Esophagus (tissue), 2 donors: ENCODE results near the gene ADGRD1. TPM values are rescaled to one million over a fixed set of nuclear protein-coding genes. Genes with fewer than 3 reads are reported as not detected.
"Not testable (repeated sequence)": the region's sequence is repeated elsewhere in the genome, so short reads cannot be mapped to it uniquely, and the experiment has no call there.

Experiments used
- H3K27ac ChIP-seq, 2 donors: one replicate each; pipeline ENCODE4 v1.5.1; 2013; ENCODE audit warnings: low read depth in 2 of 2, mild to moderate bottlenecking in 2 of 2, inconsistent platforms in 1 of 2, low read length in 1 of 2, moderate library complexity in 1 of 2
- H3K27me3 ChIP-seq, 2 donors: one replicate each; pipeline ENCODE4 v1.6.1; 2013; ENCODE audit warnings: low read length in 2 of 2, control low read depth in 1 of 2, mild to moderate bottlenecking in 1 of 2; ENCODE audit not compliant: insufficient read depth in 2 of 2, control insufficient read depth in 1 of 2
- H3K36me3 ChIP-seq, 2 donors: one replicate each; pipeline ENCODE4 v1.6.1; 2013; ENCODE audit warnings: low read length in 1 of 2; ENCODE audit not compliant: control insufficient read depth in 2 of 2, insufficient read depth in 2 of 2
- H3K4me1 ChIP-seq, 2 donors: one replicate each; pipeline ENCODE4 v1.6.1; 2013; ENCODE audit warnings: low read length in 1 of 2; ENCODE audit not compliant: control insufficient read depth in 2 of 2, insufficient read depth in 2 of 2
- H3K4me3 ChIP-seq, 2 donors: one replicate each; pipeline ENCODE4 v1.5.1; 2013; ENCODE audit warnings: low read length in 2 of 2, mild to moderate bottlenecking in 2 of 2, low read depth in 1 of 2, moderate library complexity in 1 of 2
- H3K9me3 ChIP-seq, 2 donors: one replicate each; pipeline ENCODE4 v1.6.1; 2013; ENCODE audit warnings: mild to moderate bottlenecking in 2 of 2, low read depth in 1 of 2, low read length in 1 of 2, moderate library complexity in 1 of 2; ENCODE audit not compliant: control insufficient read depth in 2 of 2, insufficient read depth in 1 of 2
- WGBS, 2 donors: extraction: QIAGEN DNeasy Blood & Tissue Kit; methylation state at CpG; one replicate each; pipeline ENCODE4 v1.1.7; 2013; 5-methylcytosine and 5-hydroxymethylcytosine counted together
- polyA plus RNA-seq, 2 donors: library from polyadenylated mRNA; stranded (reverse); fragments of 200-250 nt; gene quantifications; one replicate each; pipeline ENCODE4 v1.2.3, GENCODE V29; 2013
- donor health status: healthy with polysubstance abuse.
- donor health status: Bipolar disorder and iron deficiency.

The ADGRD1 gene
- polyA plus RNA-seq, 2 donors = 2.1 to 2.9 TPM

- WGBS, 2 donors = 83 to 93% methylated on average over 2 of the region's 2 CpGs
- Histone ChIP-seq H3K9me3 (no peaks in the 10 kb centered on the region), H3K4me1 (peaks cover 0 to 2% of the 10 kb centered on the region in 2 donors), H3K27me3 (no peaks in the 10 kb centered on the region), H3K4me3 (no peak overlapping the region), H3K27ac (no peak overlapping the region), H3K36me3 (no peaks in the 10 kb centered on the region)
Measured at GRCh38 chr12:131063960-131064359, 110.3 kb downstream of the ADGRD1 start.

- Histone ChIP-seq H3K27me3 (no peaks in the 10 kb centered on the region), H3K9me3 (no peaks in the 10 kb centered on the region), H3K4me3 (no peak overlapping the region), H3K36me3 (no peaks in the 10 kb centered on the region), H3K27ac (no peak overlapping the region), H3K4me1 (peaks cover 0 to 2% of the 10 kb centered on the region in 2 donors)
- 64 to 66% methylated on average over 11 of the region's 11 CpGs for WGBS, 2 donors
Measured at GRCh38 chr12:131065279-131065678, 111.6 kb downstream of the ADGRD1 start.

DNA sequence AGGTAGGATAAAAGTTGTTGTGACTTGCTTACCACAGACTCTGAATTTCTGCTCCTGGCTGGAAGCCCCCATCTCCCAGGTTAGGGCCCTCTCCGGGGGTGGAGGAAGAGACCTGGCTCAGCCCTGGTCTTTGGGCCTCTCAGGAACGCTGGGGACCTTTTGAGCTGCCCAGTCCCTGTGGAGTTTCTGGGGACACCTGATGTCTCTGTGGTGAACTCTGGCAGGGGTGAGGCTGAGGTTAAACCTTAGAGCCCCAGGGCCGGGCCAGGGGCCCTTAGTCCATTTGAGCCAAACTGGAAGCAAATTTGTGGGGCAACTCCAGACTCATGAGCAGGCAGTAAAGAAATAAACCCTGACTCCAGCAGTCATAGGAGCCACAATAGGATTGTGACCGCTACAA is 112.1 kb downstream of the ADGRD1 start:
- Histone ChIP-seq H3K36me3 (no peaks in the 10 kb centered on the region), H3K4me1 (peaks cover 0 to 2% of the 10 kb centered on the region in 2 donors), H3K9me3 (no peaks in the 10 kb centered on the region), H3K27me3 (no peaks in the 10 kb centered on the region), H3K4me3 (no peak overlapping the region), H3K27ac (no peak overlapping the region)
- WGBS, 2 donors = 82% methylated on average over 4 of the region's 4 CpGs

DNA sequence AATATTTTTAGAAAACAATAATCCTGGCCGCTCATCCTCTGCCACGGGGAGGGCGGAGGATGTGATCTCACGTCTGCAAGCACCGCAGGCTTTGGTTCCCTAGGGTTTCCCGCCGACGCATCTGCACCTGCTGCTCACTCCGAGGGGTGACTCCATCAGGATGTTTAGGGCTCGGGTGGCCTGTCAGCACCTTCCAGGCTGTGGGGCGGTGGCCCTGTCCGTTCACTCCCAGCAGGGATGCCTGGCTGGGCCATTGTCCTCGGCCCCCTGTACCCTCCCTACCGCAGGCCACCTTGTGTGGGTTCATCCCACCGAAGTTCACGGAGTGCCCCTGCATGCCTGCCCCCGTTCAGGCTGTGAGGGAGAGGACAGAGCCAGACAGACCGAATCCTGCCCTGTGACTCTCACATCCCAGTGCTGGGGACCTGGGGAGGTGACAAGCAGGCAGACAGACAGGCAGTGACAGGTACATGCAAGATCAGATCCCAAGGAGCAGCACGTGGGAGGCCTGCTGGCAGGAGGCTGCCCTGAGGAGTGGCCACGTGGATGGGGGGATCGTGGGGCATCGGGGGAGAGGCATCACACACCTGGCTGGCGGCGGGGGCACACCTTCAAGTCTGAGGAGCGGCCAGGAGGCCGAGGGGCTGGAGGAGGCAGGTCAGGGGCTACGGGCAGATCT is 112.6 kb downstream of the ADGRD1 start:
- Histone ChIP-seq H3K27me3 (no peaks in the 10 kb centered on the region), H3K4me1 (peaks cover 0 to 2% of the 10 kb centered on the region in 2 donors), H3K4me3 (no peak overlapping the region), H3K36me3 (no peaks in the 10 kb centered on the region), H3K27ac (no peak overlapping the region), H3K9me3 (no peaks in the 10 kb centered on the region)
- WGBS, 2 donors = 76 to 84% methylated on average over 27 of the region's 27 CpGs

GRCh38 chr12:131066886-131067490 is 113.3 kb downstream of the ADGRD1 start:
- H3K9me3 ChIP-seq = no peaks in the 10 kb centered on the region
- WGBS, 2 donors = 85 to 86% methylated on average over 14 of the region's 14 CpGs
- no peaks in the 10 kb centered on the region for H3K27me3 ChIP-seq
- H3K27ac ChIP-seq = no peak overlapping the region
- H3K4me1 ChIP-seq = peaks cover 0 to 2% of the 10 kb centered on the region in 2 donors
- no peaks in the 10 kb centered on the region for H3K36me3 ChIP-seq
- no peak overlapping the region for H3K4me3 ChIP-seq

- peaks cover 0 to 2% of the 10 kb centered on the region in 2 donors for H3K4me1 ChIP-seq
Measured at GRCh38 chr12:131067981-131068851, 114.5 kb downstream of the ADGRD1 start.

GRCh38 chr12:131068926-131069720 is 115.4 kb downstream of the ADGRD1 start:
- H3K4me3 ChIP-seq, H3K9me3 ChIP-seq, H3K36me3 ChIP-seq, H3K27ac ChIP-seq, H3K4me1 ChIP-seq, H3K27me3 ChIP-seq: not testable (repeated sequence)
- WGBS, 2 donors = 46 to 55% methylated on average over 13 to 15 of the region's 17 CpGs

More at GRCh38 chr12:131067981-131068851, 114.5 kb downstream of the ADGRD1 start:
- H3K4me3 ChIP-seq = no peak overlapping the region
- no peaks in the 10 kb centered on the region for H3K9me3 ChIP-seq
- 54 to 59% methylated on average over 12 of the region's 12 CpGs for WGBS, 2 donors
- no peaks in the 10 kb centered on the region for H3K27me3 ChIP-seq
- H3K27ac ChIP-seq = no peak overlapping the region
- no peaks in the 10 kb centered on the region for H3K36me3 ChIP-seq

DNA sequence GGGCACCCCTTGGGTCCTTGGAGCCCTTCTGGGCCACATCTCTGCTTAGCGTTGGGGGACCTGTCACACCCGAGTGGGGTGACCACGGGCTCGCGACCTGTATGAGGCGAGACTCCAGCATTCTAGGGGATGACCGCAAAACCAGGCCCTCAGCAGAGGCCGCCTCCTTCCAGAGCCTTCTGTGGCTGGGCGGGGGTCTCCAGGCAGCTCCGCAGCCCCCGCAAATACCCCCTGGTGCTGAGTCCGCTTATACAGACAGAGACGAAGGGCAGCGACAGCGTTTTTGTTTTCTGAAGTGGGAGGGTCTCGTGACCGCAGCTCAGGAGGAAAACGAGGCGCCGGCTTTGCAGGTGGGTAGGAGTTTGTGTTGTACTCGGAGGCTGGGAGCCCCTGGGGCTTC is 116.4 kb downstream of the ADGRD1 start:
- not testable (repeated sequence) for H3K4me3 ChIP-seq, H3K27ac ChIP-seq, H3K27me3 ChIP-seq, H3K36me3 ChIP-seq, H3K4me1 ChIP-seq, H3K9me3 ChIP-seq
- 95 to 96% methylated on average over 20 to 21 of the region's 21 CpGs for WGBS, 2 donors

DNA sequence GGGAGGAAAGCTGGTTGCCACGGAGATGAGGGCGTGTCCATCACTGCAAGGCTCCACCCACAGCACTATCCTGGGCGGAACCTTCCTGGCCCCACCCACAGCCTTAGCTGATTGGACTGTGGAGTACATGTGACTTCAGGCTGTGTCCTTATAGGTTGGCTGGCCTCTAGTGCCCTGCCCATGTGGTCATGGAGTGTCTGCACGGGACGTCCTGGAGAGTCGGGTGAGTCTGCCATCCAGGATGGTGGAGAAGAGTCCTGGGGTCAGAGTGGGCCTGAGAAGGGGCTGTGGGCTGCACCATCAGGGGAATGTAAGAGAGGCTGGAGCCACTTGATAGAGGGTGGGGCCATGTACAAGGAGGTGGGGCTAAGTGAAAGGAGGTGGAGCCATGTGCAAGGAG is 117.0 kb downstream of the ADGRD1 start:
- not testable (repeated sequence) for H3K9me3 ChIP-seq, H3K4me3 ChIP-seq, H3K27ac ChIP-seq, H3K36me3 ChIP-seq, H3K4me1 ChIP-seq, H3K27me3 ChIP-seq
- 96 to 97% methylated on average over 3 to 4 of the region's 6 CpGs for WGBS, 2 donors
